GM04504 (cell line): ENCODE measurements around the gene IFITM2.
"Not testable (repeated sequence)": the region's sequence is repeated elsewhere in the genome, so short reads cannot be mapped to it uniquely, and the experiment has no call there.

ENCODE experiments used
- DNase-seq: peaks from one replicate; pipeline ENCODE4 v3.0.0-alpha.2; 2012; ENCODE audit warnings: low read depth

Gene IFITM2

DNA sequence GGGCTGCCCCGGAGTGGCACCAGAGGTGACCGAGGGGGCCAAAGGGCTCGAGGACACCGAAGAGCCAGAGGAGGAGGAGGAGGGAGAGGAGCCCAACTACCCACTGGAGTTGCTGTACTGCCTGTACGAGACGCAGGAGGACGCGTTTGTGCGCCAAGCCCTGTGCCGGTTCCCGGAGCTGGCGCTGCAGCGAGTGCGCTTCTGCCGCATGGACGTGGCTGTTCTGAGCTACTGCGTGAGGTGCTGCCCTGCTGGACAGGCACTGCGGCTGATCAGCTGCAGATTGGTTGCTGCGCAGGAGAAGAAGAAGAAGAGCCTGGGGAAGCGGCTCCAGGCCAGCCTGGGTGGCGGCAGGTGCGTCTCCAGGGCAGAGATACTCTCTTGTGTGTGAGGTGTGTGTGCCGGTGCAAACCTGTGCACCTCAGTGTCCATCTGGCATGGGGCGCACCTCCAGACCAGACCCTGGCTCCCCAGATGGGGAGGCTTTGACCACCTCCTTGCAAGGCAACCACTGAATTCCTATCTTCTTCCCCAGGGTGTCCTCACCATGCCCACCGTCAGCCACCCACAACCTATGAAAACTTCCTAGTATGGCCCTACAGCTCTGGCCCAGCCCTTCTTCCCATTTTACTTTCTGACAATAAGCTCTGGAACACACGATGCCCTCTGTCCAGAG is 26.0 kb upstream of the IFITM2 start:
- DNase-seq: no peak

DNA sequence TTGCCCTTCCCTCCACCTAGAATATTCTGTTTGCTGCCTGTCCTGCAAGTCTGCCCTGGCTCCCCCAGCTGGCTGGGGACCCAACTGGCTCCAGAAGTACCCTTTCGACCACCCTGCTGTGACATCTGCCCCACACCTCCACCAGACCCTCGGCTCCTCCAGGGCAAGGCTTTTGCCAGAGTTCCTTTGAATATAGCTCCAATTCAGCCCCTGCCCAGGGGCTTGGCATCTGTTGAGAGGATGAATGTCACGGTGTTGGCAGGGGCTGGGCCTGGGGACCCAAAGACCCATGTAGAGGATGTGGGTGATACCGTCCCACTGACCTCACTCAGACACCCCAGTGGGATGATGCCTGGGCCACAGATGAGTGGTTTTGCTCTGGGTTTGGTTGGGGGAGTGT is 25.4 kb upstream of the IFITM2 start:
- DNase-seq: no peak

DNA sequence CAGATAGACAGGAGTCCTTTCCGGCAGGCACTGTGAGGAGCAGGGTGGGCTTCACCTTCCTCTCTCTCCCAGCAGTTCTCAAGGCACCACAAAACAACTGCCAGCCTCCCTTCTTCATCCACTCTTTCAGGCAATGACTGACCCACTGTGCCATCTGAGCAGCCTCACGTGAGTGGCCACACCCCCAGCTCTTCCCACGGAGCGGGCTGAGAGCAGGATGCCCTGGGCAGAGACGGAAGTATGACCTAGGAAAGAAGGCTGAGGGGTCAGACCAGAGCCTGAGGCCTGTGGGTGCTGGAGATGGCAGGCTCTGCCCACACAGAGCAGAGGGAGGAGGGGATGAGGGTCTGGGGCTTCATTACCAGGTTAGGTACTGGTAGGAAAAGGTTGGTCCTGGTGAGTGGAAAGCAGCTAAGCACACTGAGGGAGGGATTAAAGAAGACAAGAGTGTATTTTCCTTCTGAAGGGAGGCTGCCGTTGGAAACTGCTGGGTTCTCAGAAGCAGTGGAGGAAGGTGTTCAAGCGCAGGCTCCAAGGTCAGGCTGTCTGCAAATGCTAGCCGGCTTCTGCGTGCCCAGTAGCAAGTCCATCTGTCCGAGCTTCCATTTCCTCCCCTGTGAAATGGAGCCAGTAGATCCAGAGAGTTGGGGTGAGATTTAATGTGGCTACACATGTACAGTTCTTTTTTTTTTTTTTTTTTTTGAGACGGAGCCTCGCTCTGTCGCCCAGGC is 24.8 kb upstream of the IFITM2 start:
- DNase-seq: no peak

GRCh38 chr11:283405-284104 is 24.1 kb upstream of the IFITM2 start:
- no peak for DNase-seq

DNA sequence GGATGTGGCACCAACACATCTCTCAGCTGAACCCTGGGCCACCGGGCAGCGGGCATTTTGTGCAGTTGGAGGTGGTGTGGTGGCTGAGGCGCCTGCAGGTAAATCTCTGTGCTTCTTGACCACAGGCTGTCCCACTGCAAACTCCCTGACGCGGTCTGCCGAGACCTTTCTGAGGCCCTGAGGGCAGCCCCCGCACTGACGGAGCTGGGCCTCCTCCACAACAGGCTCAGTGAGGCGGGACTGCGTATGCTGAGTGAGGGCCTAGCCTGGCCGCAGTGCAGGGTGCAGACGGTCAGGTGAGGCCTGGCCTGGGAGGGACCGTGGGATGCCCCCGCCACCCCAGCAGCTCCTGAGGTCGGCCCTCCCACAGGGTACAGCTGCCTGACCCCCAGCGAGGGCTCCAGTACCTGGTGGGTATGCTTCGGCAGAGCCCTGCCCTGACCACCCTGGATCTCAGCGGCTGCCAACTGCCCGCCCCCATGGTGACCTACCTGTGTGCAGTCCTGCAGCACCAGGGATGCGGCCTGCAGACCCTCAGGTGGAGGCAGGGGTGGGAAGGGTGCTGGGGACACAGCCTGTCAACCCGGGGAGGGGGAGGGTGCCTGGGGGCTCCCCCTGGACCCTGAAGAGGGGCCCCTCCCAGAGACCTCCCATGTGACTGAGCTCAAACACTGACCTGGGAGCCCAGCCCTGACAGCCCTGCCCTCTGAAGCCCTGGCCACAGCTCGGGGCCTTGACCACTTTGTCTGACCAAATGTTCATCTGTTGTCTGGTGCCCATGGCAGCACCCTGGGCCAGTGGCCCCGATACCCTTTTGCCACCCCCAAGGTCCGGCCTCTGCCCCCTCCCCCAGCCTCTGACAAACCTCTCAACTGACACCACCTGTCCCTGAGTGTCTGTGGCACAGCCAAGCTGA is 23.3 kb upstream of the IFITM2 start:
- DNase-seq: no peak

DNA sequence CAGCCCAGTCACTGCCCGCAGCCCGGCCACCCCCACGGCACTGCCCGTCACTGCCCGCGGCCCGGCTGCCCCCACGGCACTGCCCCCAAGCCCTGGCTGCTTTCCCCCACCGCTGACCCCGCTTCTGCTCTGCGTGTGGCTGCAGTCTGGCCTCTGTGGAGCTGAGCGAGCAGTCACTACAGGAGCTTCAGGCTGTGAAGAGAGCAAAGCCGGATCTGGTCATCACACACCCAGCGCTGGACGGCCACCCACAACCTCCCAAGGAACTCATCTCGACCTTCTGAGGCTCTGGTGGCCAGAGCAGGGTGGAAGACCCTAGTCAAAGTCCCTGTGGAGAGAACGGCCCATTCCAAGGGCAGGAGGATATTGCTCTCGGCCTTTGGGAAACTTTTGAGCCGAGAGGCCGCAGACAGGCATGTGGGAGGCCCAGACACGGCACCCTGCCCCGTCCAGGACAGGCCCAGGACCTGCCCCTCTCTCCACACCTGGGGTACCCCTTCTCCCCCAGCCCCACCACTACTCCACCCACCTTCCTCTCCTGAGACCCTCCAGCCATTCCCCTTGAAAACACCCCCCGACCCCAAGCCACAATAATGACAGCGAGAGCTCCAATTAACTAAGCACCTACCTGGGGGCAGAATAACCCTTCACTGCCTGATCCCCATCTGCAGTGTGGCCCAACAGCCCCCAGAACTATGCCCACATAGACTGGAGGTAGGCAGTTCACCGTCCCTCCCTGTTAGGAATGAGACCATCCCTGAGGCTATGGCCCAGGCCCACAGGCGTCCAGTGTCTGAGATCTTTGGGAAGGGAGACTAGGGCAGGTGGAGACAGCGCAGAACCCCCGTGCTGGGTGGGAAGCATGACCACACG is 22.4 kb upstream of the IFITM2 start:
- DNase-seq: no peak

DNA sequence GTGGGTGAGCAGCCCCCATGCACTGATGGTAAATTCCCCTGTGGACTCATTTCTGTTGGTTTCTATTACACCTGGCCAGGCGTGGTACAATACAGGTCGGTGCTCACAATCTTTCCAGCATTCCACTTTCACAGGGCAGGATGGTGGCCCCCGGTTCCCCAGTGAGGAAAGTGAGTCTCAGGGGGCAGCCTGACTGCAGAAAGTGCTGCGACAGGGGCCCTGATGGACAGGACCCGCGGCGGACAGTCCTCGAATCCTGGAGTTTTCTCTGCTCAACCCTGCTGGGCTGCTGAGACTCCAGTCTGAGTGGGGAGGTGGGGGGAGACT is 21.8 kb upstream of the IFITM2 start:
- no peak for DNase-seq

GRCh38 chr11:286977-287820 is 20.4 kb upstream of the IFITM2 start:
- not testable (repeated sequence) for DNase-seq

DNA sequence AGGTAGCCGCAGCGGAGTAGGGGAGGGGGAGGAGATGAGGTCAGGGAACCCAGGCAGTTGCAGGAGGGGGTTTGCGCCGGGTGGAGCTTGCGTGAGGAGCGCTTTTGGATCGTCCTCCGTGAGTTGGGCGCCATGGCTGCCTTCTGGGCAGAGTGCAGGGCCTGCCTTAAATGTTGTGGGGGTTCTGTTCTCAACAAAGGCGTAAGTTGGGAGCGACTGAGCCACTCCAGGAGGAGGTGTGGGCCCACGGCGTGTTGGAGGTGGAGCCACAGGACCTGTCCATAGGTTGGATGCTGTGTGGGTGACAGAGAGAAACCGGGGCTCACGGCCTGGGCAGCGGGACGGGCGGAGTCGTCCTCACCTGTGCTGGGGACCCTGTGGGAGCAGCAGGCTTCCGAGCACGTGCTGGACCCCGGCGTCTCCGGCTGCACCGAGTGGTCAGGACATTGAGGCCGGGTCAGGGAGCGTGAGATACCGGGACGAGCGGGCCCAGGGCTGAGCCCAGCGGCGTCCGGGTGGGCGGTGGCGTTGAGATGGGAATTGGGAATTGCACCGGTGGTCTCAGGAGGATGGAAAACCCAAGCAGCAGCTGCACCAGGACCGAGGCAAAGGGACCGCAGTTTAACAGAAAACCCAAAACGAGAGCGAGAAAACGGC is 19.7 kb upstream of the IFITM2 start:
- DNase-seq: no peak

DNA sequence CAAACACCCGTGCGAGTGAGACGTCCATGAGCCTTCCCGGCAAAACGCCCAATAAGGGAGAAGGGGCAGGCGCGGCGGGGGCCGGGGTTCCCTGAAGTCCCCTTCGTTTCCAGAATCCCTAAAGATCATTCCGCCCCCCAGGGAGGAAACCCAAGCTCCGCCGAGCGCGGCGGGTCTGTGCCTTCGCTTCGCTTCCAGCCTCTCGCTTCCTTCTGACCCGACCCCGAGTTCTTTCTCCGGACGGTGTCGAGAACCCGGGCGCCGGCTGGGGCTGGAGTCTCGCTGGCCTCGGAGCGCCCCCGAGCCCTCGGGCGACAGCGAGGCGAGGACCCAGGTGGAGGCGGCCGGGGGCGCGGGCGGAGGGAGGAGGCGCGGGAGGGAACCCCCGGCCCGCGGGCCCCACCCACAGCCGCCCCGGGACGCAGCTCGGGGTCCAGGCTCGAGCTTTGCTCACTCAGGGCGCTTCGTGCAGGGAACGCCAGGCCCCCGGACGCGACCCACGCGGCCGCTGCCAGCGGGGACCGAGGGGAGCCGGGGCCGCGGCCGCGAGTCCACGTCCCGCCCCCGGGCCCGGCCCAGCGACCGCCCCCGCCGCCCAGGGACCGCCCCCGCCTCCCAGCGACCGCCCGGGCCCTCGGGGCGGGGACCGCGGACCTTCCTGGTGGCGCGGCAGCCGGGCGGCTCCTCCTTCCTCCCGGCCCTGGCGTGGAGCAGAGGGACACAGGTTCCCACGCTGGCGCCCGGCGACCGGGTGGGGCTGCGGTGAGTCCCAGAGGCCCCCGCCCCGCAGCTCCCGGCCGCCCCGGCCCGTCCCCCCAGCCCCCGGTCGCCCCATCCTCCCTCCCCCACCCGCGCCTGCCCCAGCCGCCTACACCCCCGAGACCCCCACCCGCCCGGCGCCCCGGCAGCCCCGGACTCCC is 18.9 kb upstream of the IFITM2 start, which contains the start of gene PGGHG:
TSS of gene PGGHG (plus strand) at position 649 of the 920 bp plus-strand sequence. CDS start 691 bp downstream, outside the sequence.
- no peak for DNase-seq

GRCh38 chr11:289398-289711 is 18.3 kb upstream of the IFITM2 start:
- DNase-seq: no peak

DNA sequence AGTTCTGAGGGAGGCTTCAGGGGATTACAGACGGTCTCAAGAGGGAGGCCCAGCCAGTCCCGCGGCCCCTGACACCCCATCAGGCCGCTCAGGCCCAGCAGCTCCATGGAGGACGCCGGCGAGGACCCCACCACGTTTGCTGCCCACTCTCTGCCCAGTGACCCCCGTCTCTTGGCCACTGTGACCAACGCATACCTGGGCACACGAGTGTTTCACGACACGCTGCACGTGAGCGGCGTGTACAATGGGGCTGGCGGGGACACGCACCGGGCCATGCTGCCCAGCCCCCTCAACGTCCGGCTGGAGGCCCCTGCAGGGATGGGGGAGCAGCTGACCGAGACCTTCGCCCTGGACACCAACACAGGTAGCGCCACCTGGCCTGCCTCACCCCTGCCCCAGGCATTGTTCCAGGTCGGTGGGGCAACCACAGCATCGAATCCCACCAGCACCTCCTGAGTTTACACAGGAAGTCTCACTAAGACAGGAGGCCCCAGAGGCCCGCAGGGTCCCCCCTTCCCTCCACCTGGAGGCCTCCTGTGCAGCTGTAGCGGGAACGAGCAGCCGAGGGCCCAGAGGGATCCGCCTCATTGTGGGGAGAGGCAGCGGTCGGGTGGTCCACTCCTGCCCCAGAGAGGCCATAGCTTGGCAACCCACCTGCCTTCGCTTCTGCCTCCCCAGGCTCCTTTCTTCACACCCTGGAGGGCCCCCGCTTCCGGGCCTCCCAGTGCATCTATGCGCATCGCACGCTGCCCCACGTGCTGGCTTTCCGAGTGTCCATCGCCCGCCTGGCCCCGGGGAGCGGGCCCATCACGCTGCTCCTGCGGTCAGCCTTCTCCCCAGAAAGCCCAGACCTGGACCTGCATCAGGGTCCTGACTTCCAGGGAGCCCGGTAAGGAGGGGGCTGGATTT is 17.6 kb upstream of the IFITM2 start:
- no peak for DNase-seq

DNA sequence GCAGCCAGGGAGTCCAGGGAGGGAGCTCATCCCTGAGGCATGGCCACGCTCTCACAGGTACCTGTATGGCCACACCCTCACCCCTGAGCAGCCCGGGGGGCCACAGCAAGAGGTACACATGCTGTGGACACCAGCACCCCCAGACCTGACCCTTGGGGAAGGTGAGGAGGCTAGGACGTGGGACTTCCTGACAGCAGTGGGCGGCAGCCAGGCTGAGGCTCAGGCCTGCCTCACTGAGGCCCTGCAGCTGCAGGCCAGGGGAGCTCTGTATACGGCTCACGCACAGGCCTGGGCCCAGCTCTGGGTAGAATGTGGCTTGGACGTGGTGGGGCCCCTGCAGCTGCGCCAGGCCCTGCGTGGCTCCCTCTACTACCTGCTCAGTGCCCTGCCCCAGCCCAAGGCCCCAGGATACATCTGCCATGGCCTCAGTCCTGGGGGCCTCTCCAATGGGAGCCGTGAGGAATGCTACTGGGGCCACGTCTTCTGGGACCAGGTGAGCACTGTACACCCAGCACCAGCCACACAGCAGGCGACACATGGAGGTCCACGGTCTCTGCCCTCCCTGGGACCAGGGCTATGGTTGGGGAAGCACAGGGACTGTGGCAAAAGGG is 16.9 kb upstream of the IFITM2 start:
- DNase-seq: no peak

DNA sequence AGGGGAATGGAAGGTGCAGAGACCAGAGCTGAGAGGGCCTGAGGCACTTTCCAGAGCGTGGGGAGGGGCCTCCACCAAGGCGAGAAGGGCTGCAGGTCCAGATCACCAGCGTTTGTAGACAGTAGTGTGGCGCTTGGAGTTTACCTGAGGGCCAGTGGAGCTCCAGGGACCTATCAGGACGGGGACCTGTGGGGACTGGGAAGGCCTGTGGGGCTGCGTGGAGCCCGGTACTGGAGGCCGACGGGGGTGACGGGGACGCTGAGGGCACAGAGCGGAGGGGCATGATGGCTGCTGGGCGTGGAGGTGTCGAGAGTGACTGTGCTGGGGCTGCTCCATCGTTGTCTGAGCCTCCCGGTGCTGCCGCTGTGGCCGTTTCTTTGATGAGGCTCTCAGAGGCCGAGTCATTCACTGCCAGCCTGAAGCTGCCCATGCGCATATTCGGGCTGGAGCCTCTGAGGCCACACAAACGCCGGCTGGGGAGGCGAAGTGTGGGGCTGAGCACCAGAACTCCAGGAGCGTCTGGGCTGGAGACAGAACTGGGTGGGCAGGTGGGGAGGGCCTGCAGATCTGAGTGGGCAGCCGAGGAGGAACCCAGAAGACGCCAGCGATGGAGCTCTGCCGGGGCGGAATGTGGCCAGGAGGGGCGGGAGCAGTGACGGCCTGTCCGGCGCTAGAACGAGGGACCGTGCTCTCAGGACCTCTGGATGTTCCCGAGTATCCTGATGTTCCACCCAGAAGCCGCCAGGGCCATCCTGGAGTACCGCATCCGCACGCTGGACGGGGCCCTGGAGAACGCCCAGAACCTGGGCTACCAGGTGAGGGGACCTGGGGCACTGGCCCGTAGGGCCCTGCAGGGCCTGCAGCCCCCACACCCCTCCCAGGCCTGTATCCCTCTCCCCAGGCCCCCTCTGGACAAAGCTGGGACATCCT is 16.1 kb upstream of the IFITM2 start:
- no peak for DNase-seq

- no peak for DNase-seq
Measured at GRCh38 chr11:292211-293121, 15.2 kb upstream of the IFITM2 start.
